Measurements from ENCODE around the gene MTHFD1. TPM values are rescaled to one million over a fixed set of nuclear protein-coding genes. Genes with fewer than 3 reads are reported as not detected.

Gene MTHFD1
- total and polyA plus RNA-seq, 10 donors = 17.6 to 65.9 (median 29.7) TPM

DNA sequence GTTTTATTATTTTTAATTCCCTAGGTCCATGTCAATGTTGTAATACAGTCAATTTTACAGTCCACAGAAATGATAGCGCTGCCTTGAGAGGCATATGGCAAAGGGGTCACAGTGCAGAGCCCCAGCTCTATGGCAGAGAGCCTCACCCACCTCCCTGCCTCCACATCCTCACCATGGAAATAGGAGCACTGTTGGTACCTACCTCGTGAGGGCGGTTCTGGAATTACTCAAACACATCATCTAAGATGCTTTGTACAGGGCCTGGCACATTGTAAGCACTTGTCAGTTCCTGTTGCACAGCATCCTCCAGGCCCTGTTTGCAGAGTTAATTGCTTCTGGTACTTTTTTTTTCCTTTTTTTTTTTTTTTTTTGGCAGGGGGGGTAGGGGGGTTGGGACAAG, 73.1 kb downstream of the MTHFD1 start:
- WGBS, 5 donors = 87 to 95% (median 91%) methylated on average over 3 of the region's 3 CpGs
- no peak for DNase-seq
- no peak overlapping the region for H3K4me3 ChIP-seq
- no peak overlapping the region for H3K27ac ChIP-seq
- H3K36me3 ChIP-seq = peaks cover 0 to 9% (median 0%) of the 10 kb centered on the region in 6 donors
- intact Hi-C loops (cut with DNase I; ENCODE audit: low total_unique reads) = no loop called here
- H3K27me3 ChIP-seq (replicated peaks in 1 of 7) = peaks cover 0 to 15% (median 0%) of the 10 kb centered on the region in 7 donors
- no peaks in the 10 kb centered on the region for H3K9me3 ChIP-seq
- H3K4me1 ChIP-seq = peaks cover 5 to 43% (median 26%) of the 10 kb centered on the region in 6 donors
- TF ChIP-seq POLR2AphosphoS5 (IDR thresholded peaks at IDR 0.05) = no peak
- TF ChIP-seq, protein P1, sequence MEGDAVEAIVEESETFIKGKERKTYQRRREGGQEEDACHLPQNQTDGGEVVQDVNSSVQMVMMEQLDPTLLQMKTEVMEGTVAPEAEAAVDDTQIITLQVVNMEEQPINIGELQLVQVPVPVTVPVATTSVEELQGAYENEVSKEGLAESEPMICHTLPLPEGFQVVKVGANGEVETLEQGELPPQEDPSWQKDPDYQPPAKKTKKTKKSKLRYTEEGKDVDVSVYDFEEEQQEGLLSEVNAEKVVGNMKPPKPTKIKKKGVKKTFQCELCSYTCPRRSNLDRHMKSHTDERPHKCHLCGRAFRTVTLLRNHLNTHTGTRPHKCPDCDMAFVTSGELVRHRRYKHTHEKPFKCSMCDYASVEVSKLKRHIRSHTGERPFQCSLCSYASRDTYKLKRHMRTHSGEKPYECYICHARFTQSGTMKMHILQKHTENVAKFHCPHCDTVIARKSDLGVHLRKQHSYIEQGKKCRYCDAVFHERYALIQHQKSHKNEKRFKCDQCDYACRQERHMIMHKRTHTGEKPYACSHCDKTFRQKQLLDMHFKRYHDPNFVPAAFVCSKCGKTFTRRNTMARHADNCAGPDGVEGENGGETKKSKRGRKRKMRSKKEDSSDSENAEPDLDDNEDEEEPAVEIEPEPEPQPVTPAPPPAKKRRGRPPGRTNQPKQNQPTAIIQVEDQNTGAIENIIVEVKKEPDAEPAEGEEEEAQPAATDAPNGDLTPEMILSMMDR (IDR thresholded peaks at IDR 0.05 in 8 of 11, conservative IDR thresholded peaks at IDR 0.05 in 3 of 11) = no peak
- TF ChIP-seq POLR2A (IDR thresholded peaks at IDR 0.05) = no peak

- Histone ChIP-seq H3K27me3 (replicated peaks in 1 of 7) (peaks cover 0 to 15% (median 0%) of the 10 kb centered on the region in 7 donors), H3K4me1 (peaks cover 5 to 53% (median 34%) of the 10 kb centered on the region in 6 donors), H3K4me3 (no peak overlapping the region), H3K27ac (no peak overlapping the region), H3K36me3 (peaks cover 0 to 5% (median 0%) of the 10 kb centered on the region in 6 donors), H3K9me3 (no peaks in the 10 kb centered on the region)
- no peak for DNase-seq
- intact Hi-C loops (cut with DNase I; ENCODE audit: low total_unique reads) = no loop called here
- TF ChIP-seq POLR2AphosphoS5 (IDR thresholded peaks at IDR 0.05) (no peak), POLR2A (IDR thresholded peaks at IDR 0.05) (no peak)
- TF ChIP-seq, protein P1 (IDR thresholded peaks at IDR 0.05 in 8 of 11, conservative IDR thresholded peaks at IDR 0.05 in 3 of 11) = no peak
- 69 to 83% (median 76%) methylated on average over 2 of the region's 2 CpGs for WGBS, 5 donors
These were observed 75.0 kb downstream of the MTHFD1 start for GRCh38 chr14:64463195-64463594.

GRCh38 chr14:64463873-64464272, 75.7 kb downstream of the MTHFD1 start:
- Histone ChIP-seq H3K27ac (no peak overlapping the region), H3K4me3 (no peak overlapping the region), H3K36me3 (peaks cover 0 to 5% (median 0%) of the 10 kb centered on the region in 6 donors), H3K4me1 (peaks cover 5 to 53% (median 30%) of the 10 kb centered on the region in 6 donors), H3K9me3 (no peaks in the 10 kb centered on the region), H3K27me3 (replicated peaks in 1 of 7) (peaks cover 0 to 15% (median 0%) of the 10 kb centered on the region in 7 donors)
- intact Hi-C loops (cut with DNase I; ENCODE audit: low total_unique reads) = no loop called here
- TF ChIP-seq POLR2A (IDR thresholded peaks at IDR 0.05) (no peak), POLR2AphosphoS5 (IDR thresholded peaks at IDR 0.05) (no peak)
- TF ChIP-seq, protein P1 (IDR thresholded peaks at IDR 0.05 in 8 of 11, conservative IDR thresholded peaks at IDR 0.05 in 3 of 11) = no peak
- no peak for DNase-seq
- WGBS, 5 donors = 90 to 98% (median 96%) methylated on average over 6 of the region's 6 CpGs

DNA sequence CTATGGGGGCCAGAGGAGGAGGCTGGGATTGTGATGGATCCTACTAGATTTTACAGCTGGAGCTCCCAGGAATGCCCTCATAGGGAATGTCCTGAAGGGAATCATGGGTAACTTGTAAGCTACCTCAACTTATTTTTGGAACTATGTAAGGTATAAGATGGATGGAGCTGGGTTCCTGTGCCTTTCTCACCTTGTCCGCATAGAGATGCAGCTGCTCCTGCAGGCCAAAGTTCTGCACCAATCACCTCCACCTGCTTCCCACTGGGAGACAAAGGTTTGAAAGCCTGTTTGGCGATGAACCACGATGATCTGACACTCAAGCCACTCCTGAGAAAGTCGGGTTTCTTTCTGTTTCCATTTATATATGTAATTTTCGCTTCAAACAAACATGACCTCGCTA, 76.5 kb downstream of the MTHFD1 start:
- Histone ChIP-seq H3K9me3 (no peaks in the 10 kb centered on the region), H3K27me3 (replicated peaks in 1 of 7) (peaks cover 0 to 15% (median 0%) of the 10 kb centered on the region in 7 donors), H3K4me3 (peak overlapping the region; percentile 16 to 88 (median 60)), H3K36me3 (peaks cover 0 to 4% (median 0%) of the 10 kb centered on the region in 6 donors), H3K4me1 (peaks cover 5 to 49% (median 29%) of the 10 kb centered on the region in 6 donors), H3K27ac (peak overlapping the region in 4 of 8 donors; percentile 60 to 80 (median 72))
- no peak for DNase-seq
- 12 to 18% (median 15%) methylated on average over 6 of the region's 6 CpGs for WGBS, 5 donors
- no peak for TF ChIP-seq POLR2AphosphoS5 (IDR thresholded peaks at IDR 0.05)
- TF ChIP-seq, protein P1 (IDR thresholded peaks at IDR 0.05 in 8 of 11, conservative IDR thresholded peaks at IDR 0.05 in 3 of 11) = no peak
- TF ChIP-seq POLR2A (IDR thresholded peaks at IDR 0.05) = no peak
- intact Hi-C loops (cut with DNase I; ENCODE audit: low total_unique reads) = no loop called here

Measured in spleen (tissue), 11 donors.